Measurements from ENCODE around the gene TRPV6.

TRPV6 gene

DNA sequence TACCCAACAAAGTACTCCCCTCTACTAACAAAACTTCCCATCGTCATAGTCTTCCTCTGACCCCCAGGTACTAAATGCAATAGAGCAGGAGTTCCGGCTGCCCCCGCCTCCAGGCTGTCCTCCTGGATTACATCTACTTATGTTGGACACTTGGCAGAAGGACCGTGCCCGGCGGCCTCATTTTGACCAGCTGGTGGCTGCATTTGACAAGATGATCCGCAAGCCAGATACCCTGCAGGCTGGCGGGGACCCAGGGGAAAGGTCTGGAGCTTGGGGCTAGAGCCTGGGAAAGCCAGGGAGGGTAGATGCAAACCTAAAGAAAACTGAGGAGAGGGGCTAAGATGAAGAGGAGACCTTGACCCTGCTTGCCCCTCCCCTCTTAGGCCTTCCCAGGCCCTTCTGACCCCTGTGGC lies 15.4 kb downstream of the TRPV6 start:
- TF ChIP-seq, protein P1, sequence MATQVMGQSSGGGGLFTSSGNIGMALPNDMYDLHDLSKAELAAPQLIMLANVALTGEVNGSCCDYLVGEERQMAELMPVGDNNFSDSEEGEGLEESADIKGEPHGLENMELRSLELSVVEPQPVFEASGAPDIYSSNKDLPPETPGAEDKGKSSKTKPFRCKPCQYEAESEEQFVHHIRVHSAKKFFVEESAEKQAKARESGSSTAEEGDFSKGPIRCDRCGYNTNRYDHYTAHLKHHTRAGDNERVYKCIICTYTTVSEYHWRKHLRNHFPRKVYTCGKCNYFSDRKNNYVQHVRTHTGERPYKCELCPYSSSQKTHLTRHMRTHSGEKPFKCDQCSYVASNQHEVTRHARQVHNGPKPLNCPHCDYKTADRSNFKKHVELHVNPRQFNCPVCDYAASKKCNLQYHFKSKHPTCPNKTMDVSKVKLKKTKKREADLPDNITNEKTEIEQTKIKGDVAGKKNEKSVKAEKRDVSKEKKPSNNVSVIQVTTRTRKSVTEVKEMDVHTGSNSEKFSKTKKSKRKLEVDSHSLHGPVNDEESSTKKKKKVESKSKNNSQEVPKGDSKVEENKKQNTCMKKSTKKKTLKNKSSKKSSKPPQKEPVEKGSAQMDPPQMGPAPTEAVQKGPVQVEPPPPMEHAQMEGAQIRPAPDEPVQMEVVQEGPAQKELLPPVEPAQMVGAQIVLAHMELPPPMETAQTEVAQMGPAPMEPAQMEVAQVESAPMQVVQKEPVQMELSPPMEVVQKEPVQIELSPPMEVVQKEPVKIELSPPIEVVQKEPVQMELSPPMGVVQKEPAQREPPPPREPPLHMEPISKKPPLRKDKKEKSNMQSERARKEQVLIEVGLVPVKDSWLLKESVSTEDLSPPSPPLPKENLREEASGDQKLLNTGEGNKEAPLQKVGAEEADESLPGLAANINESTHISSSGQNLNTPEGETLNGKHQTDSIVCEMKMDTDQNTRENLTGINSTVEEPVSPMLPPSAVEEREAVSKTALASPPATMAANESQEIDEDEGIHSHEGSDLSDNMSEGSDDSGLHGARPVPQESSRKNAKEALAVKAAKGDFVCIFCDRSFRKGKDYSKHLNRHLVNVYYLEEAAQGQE (IDR thresholded peaks at IDR 0.05; ENCODE audit: insufficient read depth in 1 of 2, low read depth in 2 of 2, low read length in 2 of 2), result no peak
- TF ChIP-seq SIN3A (IDR thresholded peaks at IDR 0.05; ENCODE audit: borderline replicate concordance, insufficient read depth, low read length) (no peak), POLR2AphosphoS5 (IDR thresholded peaks at IDR 0.05; ENCODE audit: low read depth, low read length) (no peak), TAF1 (IDR thresholded peaks at IDR 0.05; ENCODE audit: borderline replicate concordance, insufficient read depth, low read length) (no peak), FOXP2 (optimal IDR thresholded peaks at IDR 0.05; ENCODE audit: borderline replicate concordance, extremely low read depth, extremely low read length, insufficient read depth) (no peak)

DNA sequence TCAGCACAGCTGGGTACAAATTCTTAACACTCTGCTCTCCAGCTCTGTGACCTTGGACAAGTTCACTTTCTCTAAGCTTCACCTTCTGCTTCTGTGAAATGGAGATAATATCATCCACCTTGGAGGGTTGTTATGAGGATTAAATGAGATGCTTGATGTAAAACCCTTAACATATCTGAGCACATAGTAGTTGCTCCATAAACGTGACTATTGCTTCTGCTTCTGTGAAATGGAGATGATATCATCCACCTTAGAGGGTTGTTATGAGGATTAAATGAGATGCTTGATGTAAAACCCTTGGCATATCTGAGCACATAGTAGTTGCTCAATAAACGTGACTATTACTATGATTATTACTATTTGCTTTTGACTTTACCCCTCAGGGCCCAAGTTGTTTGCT lies 16.1 kb downstream of the TRPV6 start:
- no peak for TF ChIP-seq FOXP2 (optimal IDR thresholded peaks at IDR 0.05; ENCODE audit: borderline replicate concordance, extremely low read depth, extremely low read length, insufficient read depth)
- TF ChIP-seq TAF1 (IDR thresholded peaks at IDR 0.05; ENCODE audit: borderline replicate concordance, insufficient read depth, low read length), result no peak
- no peak for TF ChIP-seq SIN3A (IDR thresholded peaks at IDR 0.05; ENCODE audit: borderline replicate concordance, insufficient read depth, low read length)
- TF ChIP-seq, protein P1 (IDR thresholded peaks at IDR 0.05; ENCODE audit: insufficient read depth in 1 of 2, low read depth in 2 of 2, low read length in 2 of 2), result no peak
- TF ChIP-seq POLR2AphosphoS5 (IDR thresholded peaks at IDR 0.05; ENCODE audit: low read depth, low read length), result no peak

DNA sequence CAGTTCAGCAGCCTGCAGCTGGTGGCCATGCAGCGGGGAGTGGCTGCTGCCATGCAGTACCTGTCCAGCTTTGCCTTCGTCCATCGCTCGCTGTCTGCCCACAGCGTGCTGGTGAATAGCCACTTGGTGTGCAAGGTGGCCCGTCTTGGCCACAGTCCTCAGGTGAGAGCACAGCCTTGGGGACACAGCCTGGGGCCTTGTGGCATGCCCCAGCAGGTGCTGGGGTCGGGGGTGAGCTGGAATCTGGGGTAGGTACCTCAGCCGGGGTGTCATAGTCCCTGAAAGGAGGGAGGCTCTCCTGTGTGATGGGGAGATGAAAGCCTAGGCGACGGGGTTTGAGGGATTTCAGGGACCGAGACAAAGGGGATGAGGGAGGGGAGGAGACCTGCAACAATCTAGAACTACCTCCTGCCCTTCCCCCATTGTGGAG lies 16.5 kb downstream of the TRPV6 start:
- TF ChIP-seq, protein P1 (IDR thresholded peaks at IDR 0.05; ENCODE audit: insufficient read depth in 1 of 2, low read depth in 2 of 2, low read length in 2 of 2), result no peak
- no peak for TF ChIP-seq TAF1 (IDR thresholded peaks at IDR 0.05; ENCODE audit: borderline replicate concordance, insufficient read depth, low read length)

DNA sequence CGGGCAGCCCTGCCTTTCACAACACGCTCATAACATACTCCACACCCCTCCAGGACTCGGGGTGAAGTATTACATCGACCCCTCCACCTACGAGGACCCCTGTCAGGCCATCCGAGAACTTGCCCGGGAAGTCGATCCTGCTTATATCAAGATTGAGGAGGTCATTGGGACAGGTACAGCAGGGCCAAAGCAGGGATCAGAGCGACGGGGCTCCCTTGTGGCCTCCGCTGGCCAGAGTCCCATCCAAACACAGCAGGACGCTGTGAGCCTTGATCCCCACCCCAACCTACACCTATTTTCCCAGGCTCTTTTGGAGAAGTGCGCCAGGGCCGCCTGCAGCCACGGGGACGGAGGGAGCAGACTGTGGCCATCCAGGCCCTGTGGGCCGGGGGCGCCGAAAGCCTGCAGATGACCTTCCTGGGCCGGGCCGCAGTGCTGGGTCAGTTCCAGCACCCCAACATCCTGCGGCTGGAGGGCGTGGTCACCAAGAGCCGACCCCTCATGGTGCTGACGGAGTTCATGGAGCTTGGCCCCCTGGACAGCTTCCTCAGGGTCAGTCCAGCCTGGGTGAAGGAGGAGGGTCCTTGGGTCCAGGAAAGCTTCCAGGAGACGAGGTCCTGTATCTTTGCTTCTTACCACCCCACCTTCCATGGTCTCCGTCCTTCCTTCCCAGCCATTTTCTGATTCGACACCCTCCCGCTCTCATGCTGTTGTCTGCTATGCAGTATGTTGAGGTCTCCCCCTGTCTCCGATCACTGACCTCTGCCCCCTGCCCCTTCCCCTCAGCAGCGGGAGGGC lies 17.2 kb downstream of the TRPV6 start:
- TF ChIP-seq FOXP2 (optimal IDR thresholded peaks at IDR 0.05; ENCODE audit: borderline replicate concordance, extremely low read depth, extremely low read length, insufficient read depth) (no peak), SIN3A (IDR thresholded peaks at IDR 0.05; ENCODE audit: borderline replicate concordance, insufficient read depth, low read length) (no peak), POLR2AphosphoS5 (IDR thresholded peaks at IDR 0.05; ENCODE audit: low read depth, low read length) (no peak), TAF1 (IDR thresholded peaks at IDR 0.05; ENCODE audit: borderline replicate concordance, insufficient read depth, low read length) (no peak)
- TF ChIP-seq, protein P1 (IDR thresholded peaks at IDR 0.05; ENCODE audit: insufficient read depth in 1 of 2, low read depth in 2 of 2, low read length in 2 of 2), result no peak

All from PFSK-1 (cell line).